ENCODE measurements around the gene PRDM4. TPM values are rescaled to one million over a fixed set of nuclear protein-coding genes. Genes with fewer than 3 reads are reported as not detected.

PRDM4 gene
- total RNA-seq, 1 donor = 39.1 TPM

DNA sequence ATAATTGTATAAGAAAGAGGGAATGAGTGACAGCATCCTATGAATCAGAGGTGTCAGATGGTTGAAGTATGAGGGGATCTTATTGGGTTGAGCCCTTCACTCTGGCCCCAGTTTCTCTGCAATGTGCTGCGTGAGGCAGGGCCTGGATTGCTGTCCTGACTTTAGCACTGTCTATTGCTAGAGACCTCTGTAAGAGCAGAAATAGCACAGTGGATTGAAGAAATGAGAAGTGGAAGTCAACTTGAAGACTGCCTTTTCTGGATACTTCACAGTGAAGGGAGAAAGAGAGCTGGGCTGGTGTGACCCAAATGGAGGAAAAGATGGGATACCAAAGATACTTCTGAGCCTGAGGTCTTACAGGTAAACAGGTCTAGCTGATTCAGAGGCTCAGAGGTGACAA is 19.4 kb upstream of the PRDM4 start:
- Histone ChIP-seq H3K4me3 (ENCODE audit: insufficient read depth, low read length) (no peak overlapping the region), H3K36me3 (ENCODE audit: insufficient read depth, low read length) (no peaks in the 10 kb centered on the region), H3K9me3 (ENCODE audit: low read depth, low read length) (no peaks in the 10 kb centered on the region), H2AFZ (ENCODE audit: low read length) (no peak overlapping the region), H4K20me1 (ENCODE audit: insufficient read depth, low read length) (no peaks in the 10 kb centered on the region), H3K4me2 (ENCODE audit: insufficient read depth, low read length) (no peak overlapping the region), H3K27me3 (ENCODE audit: insufficient read depth, low read length) (peaks cover 19% of the 10 kb centered on the region), H3K4me1 (ENCODE audit: insufficient read depth, low read length) (no peaks in the 10 kb centered on the region), H3K79me2 (ENCODE audit: insufficient read depth, low read length) (no peaks in the 10 kb centered on the region), H3K27ac (ENCODE audit: low read depth, low read length) (no peak overlapping the region)
- TF ChIP-seq, protein P1, sequence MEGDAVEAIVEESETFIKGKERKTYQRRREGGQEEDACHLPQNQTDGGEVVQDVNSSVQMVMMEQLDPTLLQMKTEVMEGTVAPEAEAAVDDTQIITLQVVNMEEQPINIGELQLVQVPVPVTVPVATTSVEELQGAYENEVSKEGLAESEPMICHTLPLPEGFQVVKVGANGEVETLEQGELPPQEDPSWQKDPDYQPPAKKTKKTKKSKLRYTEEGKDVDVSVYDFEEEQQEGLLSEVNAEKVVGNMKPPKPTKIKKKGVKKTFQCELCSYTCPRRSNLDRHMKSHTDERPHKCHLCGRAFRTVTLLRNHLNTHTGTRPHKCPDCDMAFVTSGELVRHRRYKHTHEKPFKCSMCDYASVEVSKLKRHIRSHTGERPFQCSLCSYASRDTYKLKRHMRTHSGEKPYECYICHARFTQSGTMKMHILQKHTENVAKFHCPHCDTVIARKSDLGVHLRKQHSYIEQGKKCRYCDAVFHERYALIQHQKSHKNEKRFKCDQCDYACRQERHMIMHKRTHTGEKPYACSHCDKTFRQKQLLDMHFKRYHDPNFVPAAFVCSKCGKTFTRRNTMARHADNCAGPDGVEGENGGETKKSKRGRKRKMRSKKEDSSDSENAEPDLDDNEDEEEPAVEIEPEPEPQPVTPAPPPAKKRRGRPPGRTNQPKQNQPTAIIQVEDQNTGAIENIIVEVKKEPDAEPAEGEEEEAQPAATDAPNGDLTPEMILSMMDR (IDR thresholded peaks at IDR 0.05; ENCODE audit: extremely low read depth, low read depth, low read length) = no peak
- DNase-seq (ENCODE audit: insufficient read length, low spot score, missing footprints) = no peak

DNA sequence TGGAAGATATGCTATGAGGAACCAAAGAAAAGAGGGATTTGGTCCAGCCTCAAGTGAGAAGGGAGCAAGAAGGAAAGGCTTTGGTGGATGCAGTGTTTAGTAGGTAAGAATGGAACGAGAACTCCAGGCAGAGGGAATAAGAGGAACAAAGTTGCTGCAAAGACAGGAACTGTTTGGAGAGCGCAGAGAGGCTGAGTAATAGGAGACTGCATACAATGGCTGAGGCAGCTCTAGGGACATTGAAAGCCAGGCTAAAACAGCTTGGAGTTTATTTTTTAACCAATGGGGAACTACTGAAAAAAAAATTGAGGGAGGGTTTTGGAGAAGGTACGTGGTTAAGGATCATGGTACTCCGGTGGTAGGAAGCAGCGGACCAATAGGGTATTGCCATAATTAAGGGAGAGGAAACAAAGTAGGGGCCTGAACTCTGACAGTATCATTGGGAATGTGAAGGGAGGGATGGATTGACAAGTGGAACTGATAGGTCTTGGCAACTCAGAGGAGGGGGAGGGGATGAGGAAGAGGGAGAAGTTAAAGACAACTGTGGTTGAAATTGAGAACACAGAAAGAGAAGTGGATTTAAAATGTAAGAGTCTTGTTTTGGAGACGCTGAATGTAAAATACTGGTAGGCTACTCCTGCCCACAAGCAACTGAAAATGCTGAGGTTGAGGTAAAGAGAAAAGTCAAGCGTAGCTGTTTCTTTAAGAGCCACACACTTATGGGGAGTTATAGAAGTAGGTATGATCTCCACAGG is 18.3 kb upstream of the PRDM4 start:
- no peaks in the 10 kb centered on the region for H3K9me3 ChIP-seq (ENCODE audit: low read depth, low read length)
- no peak overlapping the region for H2AFZ ChIP-seq (ENCODE audit: low read length)
- no peaks in the 10 kb centered on the region for H4K20me1 ChIP-seq (ENCODE audit: insufficient read depth, low read length)
- no peaks in the 10 kb centered on the region for H3K79me2 ChIP-seq (ENCODE audit: insufficient read depth, low read length)
- H3K4me1 ChIP-seq (ENCODE audit: insufficient read depth, low read length) = no peaks in the 10 kb centered on the region
- no peak for DNase-seq (ENCODE audit: insufficient read length, low spot score, missing footprints)
- no peak overlapping the region for H3K4me2 ChIP-seq (ENCODE audit: insufficient read depth, low read length)
- no peak overlapping the region for H3K4me3 ChIP-seq (ENCODE audit: insufficient read depth, low read length)
- no peak overlapping the region for H3K27ac ChIP-seq (ENCODE audit: low read depth, low read length)
- H3K36me3 ChIP-seq (ENCODE audit: insufficient read depth, low read length) = no peaks in the 10 kb centered on the region
- H3K27me3 ChIP-seq (ENCODE audit: insufficient read depth, low read length) = peaks cover 29% of the 10 kb centered on the region
- TF ChIP-seq, protein P1 (IDR thresholded peaks at IDR 0.05; ENCODE audit: extremely low read depth, low read depth, low read length) = no peak

DNA sequence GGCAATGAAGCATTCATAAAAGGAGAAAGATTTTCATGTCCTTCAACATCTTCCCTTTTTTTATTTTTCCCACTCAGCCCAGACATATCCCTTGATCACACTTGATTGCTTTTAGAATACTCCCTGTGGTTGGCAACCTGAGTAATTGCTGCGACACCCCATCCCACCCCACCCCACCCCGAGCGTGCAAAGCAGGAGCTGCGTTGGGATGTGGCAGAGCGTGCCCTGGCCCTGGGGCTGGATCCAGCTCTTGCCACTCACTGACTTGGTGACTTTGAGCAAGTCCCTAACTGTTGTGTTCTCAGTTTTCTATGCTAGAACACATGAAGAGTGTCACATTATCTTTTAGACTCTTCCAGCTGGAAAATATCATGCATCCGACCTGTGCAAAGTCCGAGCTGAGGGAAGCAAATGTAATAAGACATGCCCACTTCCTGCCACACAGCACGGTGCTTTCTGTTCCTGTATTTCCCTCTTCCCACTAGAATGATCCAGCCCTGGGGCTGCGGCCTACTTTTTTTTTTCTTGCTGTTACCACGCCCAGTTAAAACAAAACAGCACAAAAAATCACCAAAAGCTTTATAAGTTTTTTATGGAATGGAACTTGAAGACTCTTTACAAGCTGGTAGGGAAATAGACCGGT is 17.6 kb upstream of the PRDM4 start:
- Histone ChIP-seq H3K4me3 (ENCODE audit: insufficient read depth, low read length) (no peak overlapping the region), H3K27me3 (ENCODE audit: insufficient read depth, low read length) (peaks cover 36% of the 10 kb centered on the region), H3K79me2 (ENCODE audit: insufficient read depth, low read length) (no peaks in the 10 kb centered on the region), H3K27ac (ENCODE audit: low read depth, low read length) (no peak overlapping the region), H4K20me1 (ENCODE audit: insufficient read depth, low read length) (no peaks in the 10 kb centered on the region), H3K4me2 (ENCODE audit: insufficient read depth, low read length) (no peak overlapping the region), H2AFZ (ENCODE audit: low read length) (no peak overlapping the region), H3K4me1 (ENCODE audit: insufficient read depth, low read length) (no peaks in the 10 kb centered on the region), H3K9me3 (ENCODE audit: low read depth, low read length) (no peaks in the 10 kb centered on the region), H3K36me3 (ENCODE audit: insufficient read depth, low read length) (no peaks in the 10 kb centered on the region)
- no peak for DNase-seq (ENCODE audit: insufficient read length, low spot score, missing footprints)
- TF ChIP-seq, protein P1 (IDR thresholded peaks at IDR 0.05; ENCODE audit: extremely low read depth, low read depth, low read length) = no peak

DNA sequence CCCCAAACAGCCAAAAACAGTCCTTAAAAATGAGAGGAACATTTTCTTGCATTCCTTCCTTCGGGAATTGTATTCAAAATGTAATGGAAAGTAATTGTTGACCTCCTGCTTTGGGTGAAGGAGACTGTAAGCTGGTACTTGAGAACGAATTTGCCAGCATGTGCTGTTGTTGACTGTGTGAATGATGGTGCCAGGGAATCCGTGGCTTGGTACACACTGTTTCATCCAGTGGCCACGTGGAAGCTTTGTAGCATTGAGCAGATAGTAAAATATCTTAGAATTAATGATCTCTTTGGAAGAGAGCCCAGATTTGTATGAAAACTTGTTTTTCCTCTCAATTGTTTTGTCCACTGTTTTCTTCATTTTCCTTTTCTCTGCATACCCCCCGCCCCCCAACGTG is 15.2 kb upstream of the PRDM4 start:
- no peak overlapping the region for H3K27ac ChIP-seq (ENCODE audit: low read depth, low read length)
- no peak overlapping the region for H3K4me3 ChIP-seq (ENCODE audit: insufficient read depth, low read length)
- no peak overlapping the region for H3K4me2 ChIP-seq (ENCODE audit: insufficient read depth, low read length)
- no peaks in the 10 kb centered on the region for H3K79me2 ChIP-seq (ENCODE audit: insufficient read depth, low read length)
- no peaks in the 10 kb centered on the region for H3K36me3 ChIP-seq (ENCODE audit: insufficient read depth, low read length)
- no peak overlapping the region for H2AFZ ChIP-seq (ENCODE audit: low read length)
- H3K4me1 ChIP-seq (ENCODE audit: insufficient read depth, low read length) = no peaks in the 10 kb centered on the region
- TF ChIP-seq, protein P1 (IDR thresholded peaks at IDR 0.05; ENCODE audit: extremely low read depth, low read depth, low read length) = no peak
- H4K20me1 ChIP-seq (ENCODE audit: insufficient read depth, low read length) = no peaks in the 10 kb centered on the region
- no peaks in the 10 kb centered on the region for H3K9me3 ChIP-seq (ENCODE audit: low read depth, low read length)
- peaks cover 38% of the 10 kb centered on the region for H3K27me3 ChIP-seq (ENCODE audit: insufficient read depth, low read length)
- DNase-seq (ENCODE audit: insufficient read length, low spot score, missing footprints) = no peak
